GM12872 (cell line): Measurements from ENCODE around the gene TCIRG1.

Experiments
- TF ChIP-seq, protein P1 (sequence below): IDR thresholded peaks from 3 replicates; pipeline ENCODE4 v1.5.1; 2011; ENCODE audit warnings: low read depth, mild to moderate bottlenecking, low read length, moderate library complexity; ENCODE audit not compliant: insufficient read depth

The TCIRG1 gene

GRCh38 chr11:68093565-68093964 lies 54.7 kb downstream of the TCIRG1 start:
- TF ChIP-seq, protein P1, sequence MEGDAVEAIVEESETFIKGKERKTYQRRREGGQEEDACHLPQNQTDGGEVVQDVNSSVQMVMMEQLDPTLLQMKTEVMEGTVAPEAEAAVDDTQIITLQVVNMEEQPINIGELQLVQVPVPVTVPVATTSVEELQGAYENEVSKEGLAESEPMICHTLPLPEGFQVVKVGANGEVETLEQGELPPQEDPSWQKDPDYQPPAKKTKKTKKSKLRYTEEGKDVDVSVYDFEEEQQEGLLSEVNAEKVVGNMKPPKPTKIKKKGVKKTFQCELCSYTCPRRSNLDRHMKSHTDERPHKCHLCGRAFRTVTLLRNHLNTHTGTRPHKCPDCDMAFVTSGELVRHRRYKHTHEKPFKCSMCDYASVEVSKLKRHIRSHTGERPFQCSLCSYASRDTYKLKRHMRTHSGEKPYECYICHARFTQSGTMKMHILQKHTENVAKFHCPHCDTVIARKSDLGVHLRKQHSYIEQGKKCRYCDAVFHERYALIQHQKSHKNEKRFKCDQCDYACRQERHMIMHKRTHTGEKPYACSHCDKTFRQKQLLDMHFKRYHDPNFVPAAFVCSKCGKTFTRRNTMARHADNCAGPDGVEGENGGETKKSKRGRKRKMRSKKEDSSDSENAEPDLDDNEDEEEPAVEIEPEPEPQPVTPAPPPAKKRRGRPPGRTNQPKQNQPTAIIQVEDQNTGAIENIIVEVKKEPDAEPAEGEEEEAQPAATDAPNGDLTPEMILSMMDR, result no peak

DNA sequence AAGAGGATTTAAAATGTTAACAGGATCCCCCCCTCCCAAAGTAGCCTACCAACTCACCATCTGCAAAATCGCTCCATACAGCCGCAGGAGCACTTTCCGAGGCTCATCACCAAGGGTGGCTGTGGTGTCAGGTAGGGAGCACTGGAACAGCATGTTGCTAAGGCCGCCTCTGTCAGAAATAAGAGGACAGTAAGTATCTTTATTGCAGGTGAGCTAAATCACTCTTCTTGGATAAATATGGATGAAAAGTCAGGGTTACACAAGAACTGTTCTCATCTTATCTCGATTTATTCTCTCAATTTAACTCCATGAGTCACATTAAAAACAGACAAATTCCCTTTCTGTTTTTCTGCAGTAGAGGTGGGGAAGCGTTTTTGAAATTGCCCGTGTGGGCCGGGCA lies 58.1 kb downstream of the TCIRG1 start:
- TF ChIP-seq, protein P1, result no peak

GRCh38 chr11:68099057-68099456 lies 60.2 kb downstream of the TCIRG1 start:
- TF ChIP-seq, protein P1, result no peak

GRCh38 chr11:68099474-68100405 lies 60.9 kb downstream of the TCIRG1 start:
- TF ChIP-seq, protein P1, result no peak
